Activated CD4-positive, alpha-beta T cell treated with anti-CD3 and anti-CD28 coated beads for 36 hours (primary cell): Measurements from ENCODE around the gene SYT15B. TPM values are rescaled to one million over a fixed set of nuclear protein-coding genes. Genes with fewer than 3 reads are reported as not detected.
A peak's percentile ranks its signal among the peaks of the same experiment; 100 is the strongest.
"Not testable (repeated sequence)": the region's sequence is repeated elsewhere in the genome, so short reads cannot be mapped to it uniquely, and the experiment has no call there.

Experiments
- ATAC-seq: fragments of 200-7000 bp; cut with Tn5 transposase; one replicate; pipeline ENCODE4 v1.10.0; 2021; ENCODE audit warnings: mild to moderate bottlenecking, moderate library complexity
- CTCF ChIA-PET: fragments of 350-600 bp; sonication (Branson Sonifier 250); formaldehyde crosslinking; loops from one replicate; lab custom pipeline; 2021; ENCODE audit warnings: antibody characterized with exemption; lab: Charles Lee
- POLR2A ChIA-PET: fragments of 350-600 bp; sonication (Branson Sonifier 250); formaldehyde crosslinking; loops from one replicate; lab custom pipeline; 2021; ENCODE audit warnings: antibody characterized with exemption, inconsistent platforms; lab: Charles Lee
- DNase-seq: peaks from one replicate; pipeline ENCODE4 v3.0.0-alpha.2; 2020
- H3K27ac Mint-ChIP-seq: one replicate; pipeline ENCODE4 v1.8.0; 2021; ENCODE audit warnings: mixed read lengths
- H3K27me3 Mint-ChIP-seq: one replicate; pipeline ENCODE4 v1.8.0; 2021; ENCODE audit warnings: mixed read lengths
- H3K36me3 Mint-ChIP-seq: one replicate; pipeline ENCODE4 v1.8.0; 2021; ENCODE audit warnings: low read depth, mixed read lengths
- H3K4me1 Mint-ChIP-seq: one replicate; pipeline ENCODE4 v1.8.0; 2021; ENCODE audit warnings: mixed read lengths
- H3K4me3 Mint-ChIP-seq: one replicate; pipeline ENCODE4 v1.8.0; 2021; ENCODE audit warnings: mild to moderate bottlenecking, moderate library complexity, mixed read lengths
- H3K9me3 Mint-ChIP-seq: one replicate; pipeline ENCODE4 v1.8.0; 2021; ENCODE audit warnings: low read depth, mixed read lengths
- intact Hi-C, 2 experiments: fragments of 100-400 bp; cut with DNase I in 1 of 2; cut with micrococcal nuclease in 1 of 2; formaldehyde crosslinking; loops; one replicate each; pipeline versions ENCODE4 v1.14.2 to v1.15.1; 2022 to 2024; cut with DNase I, micrococcal nuclease
- total RNA-seq, 2 experiments: library from RNA; stranded (reverse); gene quantifications; one replicate each; pipeline ENCODE4 v1.2.3, GENCODE V29; 2021

Gene SYT15B
- total RNA-seq, 2 experiments from 2014 or later, result 0.05 to 0.12 TPM

DNA sequence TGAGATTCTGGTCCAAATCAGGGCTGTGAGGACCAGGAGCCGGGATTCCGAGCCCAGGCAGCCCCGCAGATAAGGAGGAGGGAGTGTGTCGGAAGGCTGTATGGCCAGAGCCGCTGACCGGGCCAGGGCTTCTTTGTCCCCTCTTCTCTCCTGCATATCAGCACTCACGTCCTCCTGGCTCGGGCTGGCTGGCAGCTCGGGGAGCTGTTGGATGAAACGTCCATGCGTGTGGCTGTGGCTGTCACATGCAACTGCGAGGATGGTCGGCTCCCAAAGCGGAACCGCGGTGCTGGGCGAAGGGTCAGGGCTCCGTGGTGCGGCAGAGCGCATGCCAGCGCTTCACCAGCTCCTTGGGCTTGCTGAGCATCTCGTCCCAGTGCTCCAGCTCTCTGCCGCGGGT is 9.5 kb downstream of the SYT15B start:
- intact Hi-C loops, DNase-seq, H3K27ac Mint-ChIP-seq, H3K27me3 Mint-ChIP-seq, POLR2A ChIA-PET, CTCF ChIA-PET, ATAC-seq, H3K36me3 Mint-ChIP-seq, H3K4me3 Mint-ChIP-seq, H3K9me3 Mint-ChIP-seq, H3K4me1 Mint-ChIP-seq: not testable (repeated sequence)

GRCh38 chr10:47753176-47753575 is 10.2 kb downstream of the SYT15B start:
- intact Hi-C loops, H3K27me3 Mint-ChIP-seq, DNase-seq, H3K9me3 Mint-ChIP-seq, H3K4me3 Mint-ChIP-seq, CTCF ChIA-PET, H3K36me3 Mint-ChIP-seq, POLR2A ChIA-PET, H3K4me1 Mint-ChIP-seq, H3K27ac Mint-ChIP-seq: not testable (repeated sequence)
- ATAC-seq, result peak; percentile 58

DNA sequence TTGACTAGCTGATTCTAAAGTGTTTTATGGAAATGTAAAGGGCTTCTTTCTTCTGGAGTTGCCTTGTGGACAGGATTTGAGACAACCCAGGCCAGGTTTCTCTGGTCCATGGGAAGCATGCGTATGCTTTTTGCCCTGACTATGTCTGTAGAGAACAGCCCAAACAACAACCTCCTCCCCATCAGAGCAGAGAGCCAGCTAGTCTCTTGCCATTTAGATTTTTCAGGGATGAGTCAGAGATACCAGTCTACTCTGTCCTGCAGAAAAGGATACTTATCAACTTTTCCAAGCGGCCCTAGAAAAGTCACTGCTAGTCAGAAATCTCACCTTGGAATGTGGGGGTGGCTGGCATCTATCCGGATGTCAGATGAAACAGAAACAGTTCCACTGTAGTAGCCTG is 11.6 kb downstream of the SYT15B start:
- POLR2A ChIA-PET, H3K27ac Mint-ChIP-seq, H3K4me3 Mint-ChIP-seq, H3K4me1 Mint-ChIP-seq, intact Hi-C loops, H3K9me3 Mint-ChIP-seq, H3K27me3 Mint-ChIP-seq, DNase-seq, ATAC-seq, CTCF ChIA-PET, H3K36me3 Mint-ChIP-seq: not testable (repeated sequence)

- DNase-seq, intact Hi-C loops, H3K27ac Mint-ChIP-seq, CTCF ChIA-PET, POLR2A ChIA-PET, H3K4me1 Mint-ChIP-seq, H3K27me3 Mint-ChIP-seq, H3K36me3 Mint-ChIP-seq, H3K9me3 Mint-ChIP-seq, H3K4me3 Mint-ChIP-seq, ATAC-seq: not testable (repeated sequence)
Observed at GRCh38 chr10:47750360-47750759, 13.0 kb downstream of the SYT15B start.

DNA sequence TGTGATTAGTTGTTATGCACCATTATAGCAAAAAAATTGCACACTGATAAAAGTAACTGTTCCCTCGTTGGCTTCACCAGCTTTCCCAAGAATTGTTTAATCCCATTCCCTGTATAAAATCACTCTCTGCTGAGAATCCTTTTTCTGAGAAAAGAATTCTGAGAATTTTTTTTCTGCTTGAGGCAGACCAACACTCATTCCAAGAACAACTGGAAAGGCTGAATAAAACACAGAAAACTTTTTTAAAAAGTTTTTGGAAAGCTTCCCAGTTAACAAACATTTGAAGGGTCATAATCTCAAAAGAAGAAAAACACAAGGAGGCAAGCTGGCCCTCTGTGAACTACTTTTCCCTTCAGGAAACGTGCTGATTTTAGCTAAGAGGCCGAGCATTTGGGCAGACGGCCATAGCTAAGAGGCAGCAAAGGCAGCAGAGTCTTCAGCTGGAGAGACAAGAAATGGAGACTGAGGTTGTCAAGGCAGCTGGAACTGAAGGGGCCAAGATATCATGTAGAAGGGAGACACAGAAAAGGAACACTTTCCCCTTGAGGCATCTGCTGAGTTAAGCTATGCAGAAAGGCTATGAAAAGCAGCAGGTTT is 16.5 kb downstream of the SYT15B start:
- H3K9me3 Mint-ChIP-seq, ATAC-seq, H3K27ac Mint-ChIP-seq, DNase-seq, H3K27me3 Mint-ChIP-seq, H3K4me3 Mint-ChIP-seq, H3K36me3 Mint-ChIP-seq, intact Hi-C loops, POLR2A ChIA-PET, CTCF ChIA-PET, H3K4me1 Mint-ChIP-seq: not testable (repeated sequence)

- ATAC-seq, H3K27ac Mint-ChIP-seq, POLR2A ChIA-PET, H3K27me3 Mint-ChIP-seq, H3K9me3 Mint-ChIP-seq, DNase-seq, H3K4me3 Mint-ChIP-seq, H3K36me3 Mint-ChIP-seq, CTCF ChIA-PET, intact Hi-C loops, H3K4me1 Mint-ChIP-seq: not testable (repeated sequence)
Observed at GRCh38 chr10:47744881-47745280, 18.5 kb downstream of the SYT15B start.

DNA sequence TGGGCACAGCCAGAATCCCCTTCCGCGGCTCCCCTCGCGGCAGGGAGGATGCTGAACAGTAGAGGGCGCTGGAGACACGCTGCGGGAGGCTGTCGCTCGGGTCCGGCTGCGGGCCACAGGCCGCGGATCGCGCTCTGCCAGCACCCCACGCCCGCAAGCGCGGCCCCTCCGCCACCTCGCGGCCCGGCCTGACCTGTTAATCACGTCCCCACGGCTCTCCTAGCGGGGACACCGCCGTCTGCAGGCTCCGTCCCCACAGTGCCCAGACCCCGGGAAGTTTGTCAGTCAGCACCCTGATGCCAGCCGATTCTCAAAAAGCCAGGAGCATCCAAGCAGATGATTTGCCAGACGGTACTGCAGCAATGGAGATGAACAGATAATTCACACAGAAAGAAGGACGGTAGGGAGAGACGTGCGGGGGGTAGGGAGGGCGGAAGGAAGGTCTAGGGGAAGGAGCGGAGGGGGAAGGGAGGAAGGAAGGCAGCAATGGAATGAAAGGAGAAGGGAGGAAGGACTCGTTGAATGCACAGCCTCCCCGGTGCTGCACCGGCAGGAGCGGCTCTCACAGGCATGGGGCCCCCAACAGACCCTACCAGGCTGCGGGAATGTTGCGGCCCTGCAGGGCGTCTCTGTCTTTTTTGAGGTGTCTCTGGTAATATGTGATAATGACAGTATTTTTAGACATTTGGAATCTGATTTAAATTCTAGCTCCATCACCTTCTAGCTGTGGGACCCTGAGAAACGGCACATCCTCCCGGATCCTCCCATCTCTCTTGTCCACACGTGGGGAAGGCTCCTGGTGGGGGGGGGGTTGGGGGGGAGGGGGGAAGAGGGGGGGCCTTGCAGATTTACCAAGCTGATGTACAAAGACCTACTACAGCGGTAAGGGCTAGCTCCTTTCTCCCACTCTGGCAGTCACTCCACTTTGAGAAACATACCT is 19.5 kb downstream of the SYT15B start:
- H3K27me3 Mint-ChIP-seq, intact Hi-C loops, H3K36me3 Mint-ChIP-seq, H3K27ac Mint-ChIP-seq, CTCF ChIA-PET, H3K9me3 Mint-ChIP-seq, POLR2A ChIA-PET, H3K4me1 Mint-ChIP-seq: not testable (repeated sequence)
- peak; percentile 88 for ATAC-seq
- peak; percentile 59 for DNase-seq
- peak overlapping the region; percentile 48 for H3K4me3 Mint-ChIP-seq

- H3K9me3 Mint-ChIP-seq, H3K4me3 Mint-ChIP-seq, H3K36me3 Mint-ChIP-seq, H3K27ac Mint-ChIP-seq, H3K27me3 Mint-ChIP-seq, H3K4me1 Mint-ChIP-seq, CTCF ChIA-PET, POLR2A ChIA-PET, intact Hi-C loops: not testable (repeated sequence)
- DNase-seq, result peak; percentile 13
- peak; percentile 69 for ATAC-seq
Observed at GRCh38 chr10:47740868-47741267, 22.5 kb downstream of the SYT15B start.

DNA sequence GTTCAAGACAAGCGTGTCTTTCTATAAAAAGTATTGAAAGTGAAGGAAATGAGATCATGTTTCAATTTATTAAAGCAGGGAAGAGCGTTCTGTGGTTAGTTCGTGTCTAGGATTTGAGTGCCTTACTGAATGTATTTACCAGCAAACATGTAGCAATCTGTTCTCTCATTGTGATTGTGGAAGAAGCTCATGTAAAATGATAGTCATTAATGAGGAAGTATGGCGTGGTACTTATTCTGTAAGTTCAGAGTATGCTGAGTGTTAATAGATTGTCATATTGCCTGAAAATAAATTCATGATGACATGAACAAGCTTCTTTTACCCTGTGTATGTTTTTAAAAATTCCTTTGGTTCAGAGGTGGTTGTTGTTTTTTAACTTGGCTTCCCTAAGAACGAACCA is 32.5 kb downstream of the SYT15B start:
- POLR2A ChIA-PET, H3K27ac Mint-ChIP-seq, DNase-seq, intact Hi-C loops, H3K27me3 Mint-ChIP-seq, CTCF ChIA-PET, H3K4me3 Mint-ChIP-seq, H3K9me3 Mint-ChIP-seq, ATAC-seq, H3K4me1 Mint-ChIP-seq, H3K36me3 Mint-ChIP-seq: not testable (repeated sequence)

DNA sequence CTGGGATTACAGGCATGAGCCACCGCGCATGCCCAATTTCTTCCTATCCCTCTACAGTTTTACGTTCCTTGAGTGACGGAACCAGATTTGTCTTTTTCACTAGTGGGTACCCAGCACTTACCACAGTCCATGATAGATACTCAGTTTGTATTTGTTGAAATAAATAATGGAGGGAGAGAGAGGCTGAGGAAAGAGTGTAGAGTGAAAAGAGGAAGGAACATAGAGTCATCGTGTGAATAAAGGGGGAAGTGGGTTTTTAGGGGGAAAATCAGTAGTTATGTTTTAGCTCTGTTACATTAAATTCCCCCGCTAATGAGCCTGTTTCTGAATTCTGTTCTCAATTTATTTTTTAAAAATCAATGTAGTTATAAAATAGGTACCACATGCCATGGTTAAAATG is 37.7 kb downstream of the SYT15B start:
- H3K4me3 Mint-ChIP-seq, H3K9me3 Mint-ChIP-seq, H3K27me3 Mint-ChIP-seq, H3K4me1 Mint-ChIP-seq, DNase-seq, POLR2A ChIA-PET, H3K36me3 Mint-ChIP-seq, CTCF ChIA-PET, ATAC-seq, intact Hi-C loops, H3K27ac Mint-ChIP-seq: not testable (repeated sequence)

GRCh38 chr10:47725047-47725446 is 38.3 kb downstream of the SYT15B start:
- H3K4me3 Mint-ChIP-seq, H3K27me3 Mint-ChIP-seq, H3K36me3 Mint-ChIP-seq, H3K9me3 Mint-ChIP-seq, POLR2A ChIA-PET, CTCF ChIA-PET, H3K27ac Mint-ChIP-seq, intact Hi-C loops, H3K4me1 Mint-ChIP-seq, ATAC-seq, DNase-seq: not testable (repeated sequence)

DNA sequence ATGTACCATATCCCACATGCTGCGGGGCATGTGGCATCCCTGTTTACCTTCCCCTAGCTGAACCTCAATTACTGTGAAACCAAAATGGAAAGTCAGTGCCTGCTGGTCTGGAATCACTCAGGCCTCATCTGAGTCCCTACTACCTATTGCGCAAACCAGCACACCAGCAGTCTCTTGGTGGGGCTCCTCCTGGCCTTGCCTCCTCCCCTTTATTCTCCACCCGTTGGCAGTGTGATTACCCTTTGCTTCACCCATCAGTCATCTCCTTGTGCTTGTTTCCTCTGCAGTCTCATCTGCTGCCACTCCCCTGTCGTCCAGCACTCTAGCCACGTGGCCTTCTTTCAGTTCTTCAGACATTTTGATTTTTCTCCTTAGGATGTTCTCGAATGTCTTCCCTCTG is 39.3 kb downstream of the SYT15B start:
- H3K27me3 Mint-ChIP-seq, H3K9me3 Mint-ChIP-seq: not testable (repeated sequence)

More for the DNA sequence above, 39.3 kb downstream of the SYT15B start:
- POLR2A ChIA-PET, H3K4me3 Mint-ChIP-seq, intact Hi-C loops, H3K27ac Mint-ChIP-seq, H3K36me3 Mint-ChIP-seq, DNase-seq, H3K4me1 Mint-ChIP-seq, ATAC-seq, CTCF ChIA-PET: not testable (repeated sequence)
